Astrocyte of the cerebellum (primary cell): ENCODE data around the gene MTLN.
"Not testable (repeated sequence)": the region's sequence is repeated elsewhere in the genome, so short reads cannot be mapped to it uniquely, and the experiment has no call there.

ENCODE experiments used
- DNase-seq: peaks from one replicate; pipeline ENCODE4 v3.0.0-alpha.2; 2011; ENCODE audit warnings: low read depth
- H3K4me3 ChIP-seq: 2 replicates; pipeline ENCODE4 v1.5.1; 2011; ENCODE audit warnings: mild to moderate bottlenecking, low read depth, low read length, moderate library complexity
- CTCF ChIP-seq: IDR thresholded peaks from 2 replicates; pipeline ENCODE4 v1.5.1; 2012; ENCODE audit warnings: low read length, low read depth, moderate library complexity, mild to moderate bottlenecking; ENCODE audit errors: missing control alignments
- in situ Hi-C: cut with HindIII; loops from 2 replicates; pipeline ENCODE4 v1.10.0; 2017; ENCODE audit warnings: low sequenced_read_pairs

The MTLN gene

GRCh38 chr2:110205660-110206455 is 6.5 kb downstream of the MTLN start:
- DNase-seq, result no peak
- in situ Hi-C loops, result no loop called here
- no peak overlapping the region for H3K4me3 ChIP-seq
- no peak for TF ChIP-seq CTCF

- peak within 1 kb of the TSS; percentile 75 for H3K4me3 ChIP-seq
- in situ Hi-C loops, result no loop called here
- DNase-seq, result peak; percentile 43
- no peak for TF ChIP-seq CTCF
Measured at GRCh38 chr2:110204408-110205385, 7.7 kb downstream of the MTLN start, which contains the start of gene NPHP1. Gene NPHP1, minus strand, starts transcription at chr2:110205013. Its CDS starts 45 bp downstream, at chr2:110204968.

GRCh38 chr2:110198016-110198415 is 14.3 kb downstream of the MTLN start:
- in situ Hi-C loops, result no loop called here
- DNase-seq, result no peak
- no peak for TF ChIP-seq CTCF
- no peak overlapping the region for H3K4me3 ChIP-seq

DNA sequence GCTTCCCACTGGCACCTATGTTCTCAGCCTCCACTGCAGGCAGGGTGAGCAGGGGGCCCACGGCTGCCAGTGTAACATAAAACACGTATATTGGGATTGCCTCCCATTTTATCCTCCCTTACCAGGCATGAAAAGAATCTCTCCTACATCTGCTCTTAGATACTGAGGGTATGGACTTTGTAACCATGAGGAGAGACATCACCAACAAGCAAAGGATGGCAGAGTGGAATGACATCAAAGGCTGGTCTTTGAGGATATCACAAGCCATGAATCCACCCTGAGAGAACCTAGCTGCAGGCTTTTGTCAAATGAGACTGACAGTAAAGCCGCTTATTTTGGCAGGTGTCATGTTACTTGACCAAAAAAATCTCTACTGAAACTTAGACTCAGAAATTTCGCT is 14.9 kb downstream of the MTLN start:
- no peak for DNase-seq
- H3K4me3 ChIP-seq, result no peak overlapping the region
- in situ Hi-C loops, result no loop called here
- TF ChIP-seq CTCF, result no peak

DNA sequence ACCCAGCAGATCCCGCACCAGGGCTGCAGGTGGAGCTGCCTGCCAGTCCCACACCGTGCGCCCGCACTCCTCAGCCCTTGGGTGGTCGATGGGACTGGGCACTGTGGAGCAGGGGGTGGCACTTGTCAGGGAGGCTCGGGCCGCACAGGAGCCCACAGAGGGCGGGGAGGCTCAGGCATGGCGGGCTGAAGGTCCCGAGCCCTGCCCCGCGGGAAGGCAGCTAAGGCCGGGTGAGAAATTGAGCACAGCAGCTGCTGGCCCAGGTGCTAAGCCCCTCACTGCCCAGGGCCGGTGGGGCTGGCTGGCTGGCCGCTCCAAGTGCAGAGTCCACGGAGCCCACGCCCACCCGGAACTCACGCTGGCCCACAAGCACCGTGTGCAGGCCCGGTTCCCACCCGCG is 22.2 kb downstream of the MTLN start:
- DNase-seq, in situ Hi-C loops, H3K4me3 ChIP-seq: not testable (repeated sequence)

DNA sequence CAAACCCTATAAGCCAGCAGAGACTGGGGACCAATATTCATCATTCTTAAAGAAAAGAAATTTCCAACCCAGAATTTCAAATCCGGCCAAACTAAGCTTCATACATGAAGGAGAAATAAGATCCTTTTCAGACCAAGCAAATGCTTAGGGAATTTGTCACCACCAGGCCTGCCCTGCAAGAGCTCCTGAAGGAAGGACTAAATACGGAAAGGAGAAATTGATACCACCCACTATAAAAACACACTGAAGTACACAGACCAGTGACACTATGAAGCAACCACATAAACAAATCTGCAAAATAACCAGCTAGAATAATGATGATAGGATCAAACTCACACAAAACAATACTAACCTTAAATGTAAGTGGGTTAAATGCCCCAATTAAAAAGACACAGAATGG is 29.9 kb downstream of the MTLN start:
- no peak for DNase-seq
- in situ Hi-C loops, result no loop called here
- no peak overlapping the region for H3K4me3 ChIP-seq
- TF ChIP-seq CTCF, result no peak
